NCI-H1105 (cell line): ENCODE measurements around the gene ACVR2A.

Experiments
- DNase-seq: peaks from one replicate; lab custom pipeline; 2025; lab: John Stamatoyannopoulos, UW

The ACVR2A gene

GRCh38 chr2:147844697-147845410 is at the start of gene ACVR2A:
Gene ACVR2A, plus strand, starts transcription at chr2:147845029. Its CDS starts 124 bp downstream, at chr2:147845153.
- DNase-seq = peak; percentile 38

GRCh38 chr2:147800316-147800715 is 44.5 kb upstream of the ACVR2A start:
- DNase-seq = no peak

GRCh38 chr2:147806846-147807245 is 38.0 kb upstream of the ACVR2A start:
- DNase-seq = no peak

- no peak for DNase-seq
These were observed 36.3 kb upstream of the ACVR2A start for GRCh38 chr2:147808520-147808919.

GRCh38 chr2:147810883-147811765 is 33.7 kb upstream of the ACVR2A start:
- DNase-seq = no peak

- DNase-seq = no peak
These were observed 26.1 kb upstream of the ACVR2A start for GRCh38 chr2:147818741-147819140.

GRCh38 chr2:147824620-147825019 is 20.2 kb upstream of the ACVR2A start:
- no peak for DNase-seq

- DNase-seq = no peak
These were observed 18.3 kb upstream of the ACVR2A start for GRCh38 chr2:147826278-147827087.

- DNase-seq = no peak
These were observed 17.8 kb upstream of the ACVR2A start for GRCh38 chr2:147827088-147827375.

GRCh38 chr2:147829106-147829505 is 15.7 kb upstream of the ACVR2A start:
- DNase-seq = no peak

- DNase-seq = no peak
These were observed 8.7 kb upstream of the ACVR2A start for GRCh38 chr2:147836099-147836498.

- no peak for DNase-seq
These were observed 1.4 kb upstream of the ACVR2A start for GRCh38 chr2:147843391-147843863.

GRCh38 chr2:147843864-147844696 is 749 bp upstream of the ACVR2A start:
- DNase-seq = peak; percentile 83

GRCh38 chr2:147845411-147845971 is 662 bp downstream of the ACVR2A start:
- DNase-seq = no peak

GRCh38 chr2:147846412-147847081 is 1.7 kb downstream of the ACVR2A start:
- no peak for DNase-seq

- DNase-seq = no peak
These were observed 3.0 kb downstream of the ACVR2A start for GRCh38 chr2:147847746-147848391.

- no peak for DNase-seq
These were observed 6.0 kb downstream of the ACVR2A start for GRCh38 chr2:147850838-147851237.

- no peak for DNase-seq
These were observed 6.6 kb downstream of the ACVR2A start for GRCh38 chr2:147851244-147851930.

GRCh38 chr2:147854557-147855134 is 9.8 kb downstream of the ACVR2A start:
- no peak for DNase-seq
